AG04449 (cell line): ENCODE measurements around the gene CCNB1.

Source experiments
- CTCF ChIA-PET: fragments of 350-600 bp; formaldehyde crosslinking; extraction: SDS; loops from one replicate; lab custom pipeline; 2021; ENCODE audit warnings: antibody characterized with exemption; lab: Yijun Ruan, JAX
- POLR2A ChIA-PET: fragments of 400-600, 350-600 bp; formaldehyde crosslinking; extraction: SDS; loops from one replicate; lab custom pipeline; 2020; ENCODE audit warnings: antibody characterized with exemption, inconsistent platforms; lab: Yijun Ruan, JAX
- DNase-seq: peaks from one replicate; pipeline ENCODE4 v3.0.0-alpha.2; 2010; ENCODE audit warnings: low read depth, low spot score
- H3K4me3 ChIP-seq: 2 replicates; pipeline ENCODE4 v1.5.1; 2011; ENCODE audit warnings: low read depth, mild to moderate bottlenecking, control low read depth, low read length
- TF ChIP-seq, protein P1 (sequence below): IDR thresholded peaks from one replicate; pipeline ENCODE4 v1.5.1; 2011; ENCODE audit warnings: mild to moderate bottlenecking, moderate library complexity, low read length, control low read depth, inconsistent platforms; ENCODE audit not compliant: insufficient read depth; ENCODE audit errors: missing control alignments

The CCNB1 gene

DNA sequence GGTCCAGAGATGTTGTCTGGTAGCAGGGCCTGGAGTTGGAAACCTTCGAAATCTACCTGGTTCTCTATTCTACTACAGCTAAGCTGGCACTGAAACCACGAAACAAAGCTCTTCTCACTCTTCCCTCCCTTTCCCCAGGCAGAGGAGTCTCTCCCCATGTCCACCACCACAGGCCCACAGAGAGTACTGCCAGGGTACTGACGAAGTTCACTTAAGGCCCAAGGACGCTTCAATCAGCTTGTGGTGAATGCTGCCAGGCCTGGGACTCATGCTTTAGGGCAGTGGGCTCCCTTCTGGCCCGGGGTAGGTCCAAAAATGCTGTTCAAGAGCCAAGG is 17.3 kb upstream of the CCNB1 start:
- CTCF ChIA-PET, result no interaction called here
- no peak overlapping the region for H3K4me3 ChIP-seq
- no peak for DNase-seq
- POLR2A ChIA-PET, result no interaction called here
- TF ChIP-seq, protein P1, sequence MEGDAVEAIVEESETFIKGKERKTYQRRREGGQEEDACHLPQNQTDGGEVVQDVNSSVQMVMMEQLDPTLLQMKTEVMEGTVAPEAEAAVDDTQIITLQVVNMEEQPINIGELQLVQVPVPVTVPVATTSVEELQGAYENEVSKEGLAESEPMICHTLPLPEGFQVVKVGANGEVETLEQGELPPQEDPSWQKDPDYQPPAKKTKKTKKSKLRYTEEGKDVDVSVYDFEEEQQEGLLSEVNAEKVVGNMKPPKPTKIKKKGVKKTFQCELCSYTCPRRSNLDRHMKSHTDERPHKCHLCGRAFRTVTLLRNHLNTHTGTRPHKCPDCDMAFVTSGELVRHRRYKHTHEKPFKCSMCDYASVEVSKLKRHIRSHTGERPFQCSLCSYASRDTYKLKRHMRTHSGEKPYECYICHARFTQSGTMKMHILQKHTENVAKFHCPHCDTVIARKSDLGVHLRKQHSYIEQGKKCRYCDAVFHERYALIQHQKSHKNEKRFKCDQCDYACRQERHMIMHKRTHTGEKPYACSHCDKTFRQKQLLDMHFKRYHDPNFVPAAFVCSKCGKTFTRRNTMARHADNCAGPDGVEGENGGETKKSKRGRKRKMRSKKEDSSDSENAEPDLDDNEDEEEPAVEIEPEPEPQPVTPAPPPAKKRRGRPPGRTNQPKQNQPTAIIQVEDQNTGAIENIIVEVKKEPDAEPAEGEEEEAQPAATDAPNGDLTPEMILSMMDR, result no peak

DNA sequence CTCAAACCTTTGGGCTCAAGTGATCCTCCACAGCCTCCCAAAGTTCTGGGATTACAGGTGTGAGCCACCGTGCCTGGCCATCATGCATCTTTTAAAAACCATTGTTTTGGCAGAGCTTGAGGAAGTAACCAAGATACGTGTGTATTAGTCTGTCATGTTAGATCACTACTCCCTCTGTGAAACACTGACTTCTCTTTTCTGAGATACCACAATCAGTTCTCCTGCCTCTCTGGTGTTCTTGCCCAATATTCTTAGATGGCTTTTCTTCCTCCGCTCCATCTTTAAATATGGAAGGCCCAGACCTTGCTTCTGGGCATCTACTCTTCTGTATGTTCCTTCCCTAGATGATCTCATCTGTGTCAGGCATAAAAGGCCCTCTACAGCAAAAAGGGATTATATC is 14.2 kb upstream of the CCNB1 start:
- TF ChIP-seq, protein P1, result no peak
- H3K4me3 ChIP-seq, result no peak overlapping the region
- ChIA-PET CTCF (interaction anchor here (0.8 kb wide), 1 partner anchor 9 kb away, joined by 3 read pairs; no protein-coding TSS in a partner anchor), POLR2A (no interaction called here)
- no peak for DNase-seq

DNA sequence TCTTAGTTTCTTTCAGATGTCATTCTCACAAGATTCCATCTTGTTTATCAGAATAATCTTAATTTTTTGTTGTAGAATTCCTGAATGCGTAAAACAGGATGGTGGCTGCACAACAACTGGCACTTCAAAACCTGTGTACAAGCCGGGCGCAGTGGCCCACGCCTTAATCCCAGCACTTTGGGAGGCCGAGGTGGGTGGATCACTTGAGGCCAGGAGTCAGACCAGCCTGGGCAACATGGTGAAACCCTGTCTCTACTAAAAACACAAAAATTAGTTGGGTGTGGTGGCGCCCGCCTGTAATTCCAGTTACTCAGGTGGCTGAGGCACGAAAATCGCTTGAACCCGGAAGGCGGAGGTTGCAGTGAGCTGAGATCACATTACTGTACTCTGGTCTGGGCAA is 10.5 kb upstream of the CCNB1 start:
- no peak overlapping the region for H3K4me3 ChIP-seq
- DNase-seq, result no peak
- ChIA-PET CTCF (no interaction called here), POLR2A (no interaction called here)
- TF ChIP-seq, protein P1, result no peak

DNA sequence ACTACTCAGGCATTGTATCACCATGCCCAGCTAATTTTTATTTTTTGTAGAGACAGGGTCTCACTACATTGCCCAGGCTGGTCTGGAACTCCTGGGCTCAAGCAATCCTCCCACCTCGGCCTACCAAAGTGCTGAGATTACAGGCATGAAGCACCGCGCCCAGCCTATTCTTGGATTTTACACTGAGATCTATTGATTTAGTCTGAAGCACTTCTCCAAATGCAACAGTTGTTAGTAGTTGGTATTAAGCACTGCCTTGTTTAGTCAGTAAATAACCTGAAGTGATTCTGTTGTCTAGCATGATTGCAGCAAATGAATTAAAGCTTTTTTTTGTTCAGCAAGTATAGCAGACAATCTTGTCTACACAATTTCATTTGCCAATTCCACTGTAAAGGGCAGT is 8.9 kb upstream of the CCNB1 start:
- TF ChIP-seq, protein P1, result no peak
- H3K4me3 ChIP-seq, result no peak overlapping the region
- DNase-seq, result no peak
- ChIA-PET CTCF (interaction anchor here (1.6 kb wide), 1 partner anchor 132 kb away, joined by 3 read pairs; no protein-coding TSS in a partner anchor), POLR2A (no interaction called here)

DNA sequence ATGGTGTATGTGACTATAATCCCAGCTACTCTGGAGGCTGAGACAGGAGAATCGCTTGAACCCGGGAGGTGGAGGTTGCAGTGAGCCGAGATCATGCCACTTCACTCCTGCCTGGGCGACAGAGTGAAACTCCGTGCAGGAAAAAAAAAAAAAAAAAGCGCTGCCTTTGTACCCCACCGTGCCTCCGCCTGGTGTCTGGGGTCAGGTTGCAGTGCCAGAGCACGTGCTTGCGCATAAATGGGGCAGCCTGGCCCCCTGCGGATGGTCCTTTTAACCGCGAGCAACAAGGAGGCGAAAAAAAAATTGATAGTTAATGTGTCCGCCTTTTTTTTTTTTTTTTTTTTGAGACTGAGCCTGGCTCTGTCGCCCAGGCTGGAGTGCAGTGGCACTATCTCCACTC is 6.3 kb upstream of the CCNB1 start:
- ChIA-PET CTCF (interaction anchor here (1.3 kb wide), 1 partner anchor 8 kb away, joined by 3 read pairs; no protein-coding TSS in a partner anchor), POLR2A (no interaction called here)
- DNase-seq, result no peak
- TF ChIP-seq, protein P1, result no peak
- H3K4me3 ChIP-seq, result no peak overlapping the region

DNA sequence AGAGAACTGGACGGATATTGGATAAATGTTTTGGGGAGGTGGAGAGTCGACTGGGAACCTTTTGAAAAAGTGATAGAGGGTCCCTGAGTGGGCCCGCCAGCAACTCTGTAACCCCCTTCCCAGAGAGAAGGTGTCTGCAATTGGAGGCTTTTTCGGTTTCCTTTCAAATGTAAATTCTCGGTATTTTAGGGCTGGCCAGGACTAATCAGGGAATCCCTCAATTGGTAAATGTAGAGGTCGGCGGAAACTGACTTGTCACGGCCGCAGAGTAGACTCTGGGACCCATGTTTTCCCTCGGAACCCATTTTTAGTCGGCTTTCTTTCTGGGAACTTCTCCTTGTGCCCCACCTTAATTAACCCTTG is 524 bp downstream of the CCNB1 start:
- POLR2A ChIA-PET, result interaction anchor here (1.3 kb wide), 1 partner anchor 22 kb away, joined by 4 read pairs; the partner anchor contains the start of gene CENPH
- H3K4me3 ChIP-seq, result peak overlapping the region; percentile 85
- CTCF ChIA-PET, result interaction anchor here (0.6 to 3.1 kb wide), 8 partner anchors 8 to 167 kb away, joined by 3 to 9 read pairs (median 3); partner anchors contain the start of genes CCDC125 and SLC30A5
- DNase-seq, result no peak
- TF ChIP-seq, protein P1, result no peak
